Neural cell (in vitro differentiated cells): ENCODE results near the gene HSPA12A. TPM values are rescaled to one million over a fixed set of nuclear protein-coding genes. Genes with fewer than 3 reads are reported as not detected.

Experiments used
- H2AFZ ChIP-seq: fragments of 200-600, 300-800 bp; sonication (generic), shearing (Covaris generic); 2 replicates; pipeline ENCODE4 v1.6.0; 2014; ENCODE audit warnings: low read depth, mild to moderate bottlenecking, antibody characterized with exemption, low read length, moderate library complexity
- H3F3A ChIP-seq: fragments of 200-600 bp; shearing (Covaris generic); 2 replicates; pipeline ENCODE4 v1.6.1; 2016; ENCODE audit warnings: mild to moderate bottlenecking, moderate library complexity, mixed read lengths, antibody characterized with exemption, low read length; ENCODE audit not compliant: insufficient read depth, poor library complexity, severe bottlenecking
- H3K27ac ChIP-seq: fragments of 200-600, 300-800 bp; sonication (generic), shearing (Covaris generic); 2 replicates; pipeline ENCODE4 v1.5.1; 2014; ENCODE audit warnings: mild to moderate bottlenecking, low read length, moderate library complexity
- H3K27me3 ChIP-seq: fragments of 300-800, 200-600 bp; sonication (generic), shearing (Covaris generic); 2 replicates; pipeline ENCODE4 v1.6.0; 2014; ENCODE audit warnings: mild to moderate bottlenecking, low read depth, low read length, moderate library complexity; ENCODE audit not compliant: insufficient read depth
- H3K36me3 ChIP-seq: fragments of 300-800, 200-600 bp; sonication (generic), shearing (Covaris generic); 2 replicates; pipeline ENCODE4 v1.5.1; 2014; ENCODE audit warnings: mild to moderate bottlenecking, antibody characterized with exemption, low read length, moderate library complexity; ENCODE audit not compliant: insufficient read depth
- H3K4me2 ChIP-seq: fragments of 300-800, 200-600 bp; sonication (generic), shearing (Covaris generic); 2 replicates; pipeline ENCODE4 v1.6.0; 2014; ENCODE audit warnings: mild to moderate bottlenecking, low read length
- H3K4me3 ChIP-seq: fragments of 300-800, 200-600 bp; sonication (generic), shearing (Covaris generic); 2 replicates; pipeline ENCODE4 v1.5.1; 2014; ENCODE audit warnings: mild to moderate bottlenecking, low read length, moderate library complexity
- H3K79me2 ChIP-seq: fragments of 200-600 bp; shearing (Covaris generic); replicated peaks from 2 replicates; pipeline ENCODE4 v1.6.0; 2014; ENCODE audit warnings: mild to moderate bottlenecking, low read length, moderate library complexity; ENCODE audit not compliant: insufficient read depth
- H3K9ac ChIP-seq: fragments of 300-800, 200-600 bp; sonication (generic), shearing (Covaris generic); 2 replicates; pipeline ENCODE4 v1.6.1; 2016; ENCODE audit warnings: mild to moderate bottlenecking, low read length, mixed read lengths
- H3K9me2 ChIP-seq: fragments of 200-600 bp; shearing (Covaris generic); 2 replicates; pipeline ENCODE4 v1.6.1; 2016; ENCODE audit warnings: mild to moderate bottlenecking, low read length, mixed read lengths; ENCODE audit not compliant: insufficient read depth
- H3K9me3 ChIP-seq: fragments of 200-600, 300-800 bp; sonication (generic), shearing (Covaris generic); 2 replicates; pipeline ENCODE4 v1.6.1; 2016; ENCODE audit warnings: mild to moderate bottlenecking, mixed run types, low read length, moderate library complexity, mixed read lengths
- H4K20me1 ChIP-seq: fragments of 200-600 bp; shearing (Covaris generic); 2 replicates; pipeline ENCODE4 v1.6.1; 2016; ENCODE audit warnings: mild to moderate bottlenecking, mixed run types; ENCODE audit not compliant: insufficient read depth
- EP300 ChIP-seq: fragments of 450-650 bp; conservative IDR thresholded peaks from 2 replicates; pipeline ENCODE4 v1.6.1; 2014; ENCODE audit warnings: antibody characterized with exemption, mild to moderate bottlenecking, moderate library complexity; ENCODE audit not compliant: poor library complexity, severe bottlenecking
- EZH2 ChIP-seq: fragments of 200-600, 300-800 bp; shearing (Covaris generic), sonication (generic); IDR thresholded peaks from 2 replicates; pipeline ENCODE4 v1.6.1; 2014; ENCODE audit warnings: antibody characterized with exemption, low read length, borderline replicate concordance, mild to moderate bottlenecking; ENCODE audit not compliant: insufficient read depth, poor library complexity, severe bottlenecking
- MXI1 ChIP-seq: fragments of 450-650 bp; conservative IDR thresholded peaks from 2 replicates; pipeline ENCODE4 v1.6.1; 2014; ENCODE audit warnings: antibody characterized with exemption, mild to moderate bottlenecking; ENCODE audit not compliant: poor library complexity, severe bottlenecking
- POLR2AphosphoS5 ChIP-seq: IDR thresholded peaks from 2 replicates; pipeline ENCODE4 v1.6.1; 2012
- RAD21 ChIP-seq: fragments of 450-650 bp; conservative IDR thresholded peaks from 2 replicates; pipeline ENCODE4 v1.6.1; 2014; ENCODE audit warnings: antibody characterized with exemption, mild to moderate bottlenecking, moderate library complexity
- SMC3 ChIP-seq: fragments of 450-650 bp; conservative IDR thresholded peaks from 2 replicates; pipeline ENCODE4 v1.6.1; 2014; ENCODE audit warnings: antibody characterized with exemption, mild to moderate bottlenecking, moderate library complexity; ENCODE audit not compliant: poor library complexity
- TAF1 ChIP-seq: IDR thresholded peaks from 2 replicates; pipeline ENCODE4 v1.6.1; 2012; ENCODE audit warnings: low read depth
- polyA plus RNA-seq: library from polyadenylated mRNA; depleted of rRNA; stranded (reverse); fragments of >200 nt; gene quantifications from 2 replicates; pipeline ENCODE4 v1.2.3, GENCODE V29; 2014
- TF ChIP-seq, protein P1 (sequence below): fragments of 450-650 bp; IDR thresholded peaks from 2 replicates; pipeline ENCODE4 v1.5.1; 2014; ENCODE audit warnings: antibody characterized with exemption, mild to moderate bottlenecking, moderate library complexity; ENCODE audit not compliant: poor library complexity, severe bottlenecking
- TF ChIP-seq, protein P2 (sequence below): IDR thresholded peaks from 2 replicates; pipeline ENCODE4 v1.6.1; 2012; ENCODE audit warnings: borderline replicate concordance

HSPA12A gene
- polyA plus RNA-seq, 1 donor from 2014 or later = 5.9 TPM

DNA sequence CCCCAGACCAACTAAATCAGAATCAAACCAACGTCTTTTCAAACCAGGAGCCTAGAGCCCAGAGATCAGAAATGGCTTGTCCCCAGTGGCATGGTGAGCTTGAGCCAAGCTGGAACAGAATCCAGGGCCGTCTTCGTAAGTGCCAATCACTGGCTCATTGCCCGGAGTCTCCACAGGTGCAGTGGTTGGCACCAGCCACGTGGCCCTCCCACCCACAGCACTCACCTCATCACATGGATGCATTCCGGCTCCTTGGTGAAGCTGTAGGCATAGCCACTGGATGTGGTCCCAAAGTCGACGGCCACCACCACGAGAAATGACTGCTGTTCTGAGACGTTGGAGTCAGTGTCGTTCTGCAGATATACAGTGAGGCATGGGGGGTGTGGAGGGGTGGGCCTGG is 37.4 kb downstream of the HSPA12A start:
- H3K79me2 ChIP-seq = no peaks in the 10 kb centered on the region
- no peaks in the 10 kb centered on the region for H3K9me3 ChIP-seq
- no peaks in the 10 kb centered on the region for H3K36me3 ChIP-seq
- H3K9ac ChIP-seq = no peak overlapping the region
- no peak overlapping the region for H3K27ac ChIP-seq
- no peaks in the 10 kb centered on the region for H4K20me1 ChIP-seq
- H3K9me2 ChIP-seq = no peaks in the 10 kb centered on the region
- no peak overlapping the region for H2AFZ ChIP-seq
- no peak overlapping the region for H3K4me2 ChIP-seq
- TF ChIP-seq EP300 (no peak), EZH2 (no peak), RAD21 (no peak), TAF1 (no peak), SMC3 (no peak), MXI1 (no peak), POLR2AphosphoS5 (no peak)
- TF ChIP-seq, protein P1, sequence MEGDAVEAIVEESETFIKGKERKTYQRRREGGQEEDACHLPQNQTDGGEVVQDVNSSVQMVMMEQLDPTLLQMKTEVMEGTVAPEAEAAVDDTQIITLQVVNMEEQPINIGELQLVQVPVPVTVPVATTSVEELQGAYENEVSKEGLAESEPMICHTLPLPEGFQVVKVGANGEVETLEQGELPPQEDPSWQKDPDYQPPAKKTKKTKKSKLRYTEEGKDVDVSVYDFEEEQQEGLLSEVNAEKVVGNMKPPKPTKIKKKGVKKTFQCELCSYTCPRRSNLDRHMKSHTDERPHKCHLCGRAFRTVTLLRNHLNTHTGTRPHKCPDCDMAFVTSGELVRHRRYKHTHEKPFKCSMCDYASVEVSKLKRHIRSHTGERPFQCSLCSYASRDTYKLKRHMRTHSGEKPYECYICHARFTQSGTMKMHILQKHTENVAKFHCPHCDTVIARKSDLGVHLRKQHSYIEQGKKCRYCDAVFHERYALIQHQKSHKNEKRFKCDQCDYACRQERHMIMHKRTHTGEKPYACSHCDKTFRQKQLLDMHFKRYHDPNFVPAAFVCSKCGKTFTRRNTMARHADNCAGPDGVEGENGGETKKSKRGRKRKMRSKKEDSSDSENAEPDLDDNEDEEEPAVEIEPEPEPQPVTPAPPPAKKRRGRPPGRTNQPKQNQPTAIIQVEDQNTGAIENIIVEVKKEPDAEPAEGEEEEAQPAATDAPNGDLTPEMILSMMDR = no peak
- TF ChIP-seq, protein P2, sequence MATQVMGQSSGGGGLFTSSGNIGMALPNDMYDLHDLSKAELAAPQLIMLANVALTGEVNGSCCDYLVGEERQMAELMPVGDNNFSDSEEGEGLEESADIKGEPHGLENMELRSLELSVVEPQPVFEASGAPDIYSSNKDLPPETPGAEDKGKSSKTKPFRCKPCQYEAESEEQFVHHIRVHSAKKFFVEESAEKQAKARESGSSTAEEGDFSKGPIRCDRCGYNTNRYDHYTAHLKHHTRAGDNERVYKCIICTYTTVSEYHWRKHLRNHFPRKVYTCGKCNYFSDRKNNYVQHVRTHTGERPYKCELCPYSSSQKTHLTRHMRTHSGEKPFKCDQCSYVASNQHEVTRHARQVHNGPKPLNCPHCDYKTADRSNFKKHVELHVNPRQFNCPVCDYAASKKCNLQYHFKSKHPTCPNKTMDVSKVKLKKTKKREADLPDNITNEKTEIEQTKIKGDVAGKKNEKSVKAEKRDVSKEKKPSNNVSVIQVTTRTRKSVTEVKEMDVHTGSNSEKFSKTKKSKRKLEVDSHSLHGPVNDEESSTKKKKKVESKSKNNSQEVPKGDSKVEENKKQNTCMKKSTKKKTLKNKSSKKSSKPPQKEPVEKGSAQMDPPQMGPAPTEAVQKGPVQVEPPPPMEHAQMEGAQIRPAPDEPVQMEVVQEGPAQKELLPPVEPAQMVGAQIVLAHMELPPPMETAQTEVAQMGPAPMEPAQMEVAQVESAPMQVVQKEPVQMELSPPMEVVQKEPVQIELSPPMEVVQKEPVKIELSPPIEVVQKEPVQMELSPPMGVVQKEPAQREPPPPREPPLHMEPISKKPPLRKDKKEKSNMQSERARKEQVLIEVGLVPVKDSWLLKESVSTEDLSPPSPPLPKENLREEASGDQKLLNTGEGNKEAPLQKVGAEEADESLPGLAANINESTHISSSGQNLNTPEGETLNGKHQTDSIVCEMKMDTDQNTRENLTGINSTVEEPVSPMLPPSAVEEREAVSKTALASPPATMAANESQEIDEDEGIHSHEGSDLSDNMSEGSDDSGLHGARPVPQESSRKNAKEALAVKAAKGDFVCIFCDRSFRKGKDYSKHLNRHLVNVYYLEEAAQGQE = no peak
- H3F3A ChIP-seq = no peaks in the 10 kb centered on the region
- H3K27me3 ChIP-seq = no peaks in the 10 kb centered on the region
- H3K4me3 ChIP-seq = no peak overlapping the region

DNA sequence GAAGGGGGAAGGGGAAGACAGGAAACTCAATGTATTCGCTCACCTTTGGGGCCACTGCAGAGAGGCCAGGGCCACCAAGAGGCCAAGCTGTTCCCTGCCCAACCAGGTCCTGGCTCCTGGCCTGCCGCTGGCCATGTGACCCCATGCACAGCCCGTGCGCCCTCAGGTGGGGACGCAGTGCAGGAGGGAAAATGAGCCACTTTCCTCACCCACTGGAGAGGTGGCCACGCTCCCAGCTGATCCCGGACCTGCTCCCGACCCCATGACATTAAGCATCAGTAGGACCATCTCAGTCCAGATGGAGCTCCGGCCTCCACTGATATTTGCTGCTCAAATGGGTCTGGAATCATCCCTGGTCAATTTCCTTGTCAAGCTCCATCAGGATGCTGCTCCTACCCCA is 40.2 kb downstream of the HSPA12A start:
- no peak overlapping the region for H3K4me3 ChIP-seq
- no peaks in the 10 kb centered on the region for H3K9me3 ChIP-seq
- H3K9me2 ChIP-seq = no peaks in the 10 kb centered on the region
- H3K27me3 ChIP-seq = no peaks in the 10 kb centered on the region
- no peaks in the 10 kb centered on the region for H3K36me3 ChIP-seq
- no peaks in the 10 kb centered on the region for H3K79me2 ChIP-seq
- no peak overlapping the region for H2AFZ ChIP-seq
- H3K27ac ChIP-seq = no peak overlapping the region
- H3K9ac ChIP-seq = no peak overlapping the region
- H3F3A ChIP-seq = no peaks in the 10 kb centered on the region
- H4K20me1 ChIP-seq = no peaks in the 10 kb centered on the region
- no peak for TF ChIP-seq EZH2
- no peak for TF ChIP-seq RAD21
- no peak for TF ChIP-seq POLR2AphosphoS5
- H3K4me2 ChIP-seq = no peak overlapping the region
